Mesenchymal stem cell (in vitro differentiated cells and primary cell): ENCODE results near the gene RPH3AL.

ENCODE experiments used
- DNase-seq: peaks from one replicate; pipeline ENCODE4 v3.0.0-alpha.2; 2013
- H2AFZ ChIP-seq: one replicate; pipeline ENCODE4 v1.6.1; 2013; ENCODE audit warnings: low read depth, mild to moderate bottlenecking, control low read depth, inconsistent platforms, low read length, moderate library complexity
- H2AK5ac ChIP-seq: 2 replicates; pipeline ENCODE4 v1.6.1; 2013; ENCODE audit warnings: low read length, moderate library complexity, mild to moderate bottlenecking, inconsistent platforms; ENCODE audit not compliant: severe bottlenecking
- H2BK120ac ChIP-seq: one replicate; pipeline ENCODE4 v1.6.1; 2013; ENCODE audit warnings: low read depth, mild to moderate bottlenecking, inconsistent platforms, low read length, moderate library complexity
- H2BK12ac ChIP-seq, 2 experiments: one replicate each; pipeline ENCODE4 v1.6.1; 2013; ENCODE audit warnings: inconsistent platforms in 2 of 2, low read length in 2 of 2, mild to moderate bottlenecking in 2 of 2, moderate library complexity in 2 of 2, control low read depth in 1 of 2
- H2BK15ac ChIP-seq: one replicate; pipeline ENCODE4 v1.6.1; 2013; ENCODE audit warnings: mild to moderate bottlenecking, low read depth, inconsistent platforms; ENCODE audit not compliant: poor library complexity, severe bottlenecking
- H2BK5ac ChIP-seq: 2 replicates; pipeline ENCODE4 v1.6.1; 2013; ENCODE audit warnings: low read depth, mild to moderate bottlenecking, low read length, control low read depth, inconsistent platforms; ENCODE audit not compliant: poor library complexity, severe bottlenecking
- H3K14ac ChIP-seq, 2 experiments: one replicate each; pipeline ENCODE4 v1.6.1; 2013; ENCODE audit warnings: inconsistent platforms in 2 of 2, low read length in 2 of 2, control low read depth in 1 of 2, mild to moderate bottlenecking in 1 of 2, moderate library complexity in 1 of 2
- H3K18ac ChIP-seq, 2 experiments: one replicate each; pipeline ENCODE4 v1.6.1; 2013; ENCODE audit warnings: inconsistent platforms in 2 of 2, low read length in 2 of 2, control low read depth in 1 of 2, low read depth in 1 of 2, mild to moderate bottlenecking in 1 of 2
- H3K23ac ChIP-seq, 2 experiments: one replicate each; pipeline ENCODE4 v1.6.1; 2013; ENCODE audit warnings: inconsistent platforms in 2 of 2, low read length in 2 of 2, mild to moderate bottlenecking in 2 of 2, moderate library complexity in 2 of 2, control low read depth in 1 of 2
- H3K27ac ChIP-seq: 2 replicates; pipeline ENCODE4 v1.5.1; 2013; ENCODE audit warnings: mild to moderate bottlenecking, moderate library complexity, low read length, control low read depth, inconsistent platforms; ENCODE audit not compliant: poor library complexity, severe bottlenecking
- H3K27me3 ChIP-seq, 2 experiments: 2 replicates each; pipeline versions ENCODE4 v1.6.1 to v1.7.0; 2013; ENCODE audit warnings: low read length in 2 of 2, mild to moderate bottlenecking in 2 of 2, moderate library complexity in 2 of 2, control low read depth in 1 of 2, inconsistent platforms in 1 of 2; ENCODE audit not compliant: control insufficient read depth in 1 of 2, insufficient read depth in 1 of 2
- H3K36me3 ChIP-seq, 2 experiments: 2 replicates each; pipeline versions ENCODE4 v1.6.1 to v1.7.0; 2013; ENCODE audit warnings: low read length in 2 of 2, control low read depth in 1 of 2, inconsistent platforms in 1 of 2, low read depth in 1 of 2, mild to moderate bottlenecking in 1 of 2; ENCODE audit not compliant: insufficient read depth in 2 of 2, control insufficient read depth in 1 of 2
- H3K4ac ChIP-seq, 2 experiments: one replicate each; pipeline ENCODE4 v1.6.1; 2013; ENCODE audit warnings: inconsistent platforms in 2 of 2, low read length in 2 of 2, mild to moderate bottlenecking in 2 of 2, moderate library complexity in 2 of 2, control low read depth in 1 of 2, low read depth in 1 of 2
- H3K4me1 ChIP-seq: 2 replicates; pipeline ENCODE4 v1.6.1; 2013; ENCODE audit warnings: low read depth, low read length, control low read depth; ENCODE audit not compliant: control insufficient read depth, insufficient read depth
- H3K4me2 ChIP-seq: 2 replicates; pipeline ENCODE4 v1.6.1; 2013; ENCODE audit warnings: low read length, mild to moderate bottlenecking, inconsistent platforms; ENCODE audit not compliant: poor library complexity, severe bottlenecking
- H3K4me3 ChIP-seq, 2 experiments: 2 replicates each; pipeline versions ENCODE4 v1.5.1 to v1.7.0; 2013; ENCODE audit warnings: low read length in 2 of 2, mild to moderate bottlenecking in 2 of 2, control low read depth in 1 of 2, low read depth in 1 of 2; ENCODE audit not compliant: insufficient read depth in 1 of 2
- H3K79me1 ChIP-seq: replicated peaks from 2 replicates; pipeline ENCODE4 v1.6.1; 2013; ENCODE audit warnings: mild to moderate bottlenecking, control low read depth, low read length, inconsistent platforms; ENCODE audit not compliant: poor library complexity, severe bottlenecking
- H3K9ac ChIP-seq: 2 replicates; pipeline ENCODE4 v1.7.0; 2013; ENCODE audit warnings: mild to moderate bottlenecking, low read length, moderate library complexity
- H3K9me3 ChIP-seq: 2 replicates; pipeline ENCODE4 v1.7.0; 2013; ENCODE audit warnings: mild to moderate bottlenecking, low read length; ENCODE audit not compliant: control insufficient read depth
- H4K8ac ChIP-seq: one replicate; pipeline ENCODE4 v1.6.1; 2013; ENCODE audit warnings: inconsistent platforms, mild to moderate bottlenecking, low read length, moderate library complexity
- H4K91ac ChIP-seq: one replicate; pipeline ENCODE4 v1.6.1; 2013; ENCODE audit warnings: mild to moderate bottlenecking, low read length, inconsistent platforms
- WGBS: methylation state at CpG from one replicate; pipeline ENCODE4 v1.1.7; 2013; ENCODE audit warnings: mixed read lengths; 5-methylcytosine and 5-hydroxymethylcytosine counted together

RPH3AL gene

DNA sequence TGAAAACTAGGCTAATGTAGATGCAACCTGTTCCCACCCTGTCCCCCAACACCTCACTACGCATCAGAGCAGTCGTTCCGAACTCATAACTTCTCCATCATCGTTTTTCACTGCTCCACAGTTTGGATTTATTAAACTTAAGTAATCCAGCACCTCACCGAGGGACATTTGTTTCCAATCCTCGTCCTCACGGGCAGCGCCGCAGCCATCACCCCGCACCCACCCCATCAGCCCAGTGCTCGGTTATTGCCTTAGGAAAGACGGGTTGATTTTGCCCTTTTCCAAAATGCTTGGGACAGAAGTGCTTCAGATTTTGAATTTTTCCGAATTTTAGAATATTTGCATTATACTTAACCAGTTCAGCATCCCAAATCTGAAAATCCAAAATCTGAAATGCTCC, 100.2 kb downstream of the RPH3AL start:
- no peak overlapping the region for H3K4me2 ChIP-seq
- no peak overlapping the region for H3K23ac ChIP-seq
- no peak overlapping the region for H2BK120ac ChIP-seq
- H3K27me3 ChIP-seq: peaks cover 0 to 5% of the 10 kb centered on the region in 2 experiments
- no peak for DNase-seq
- no peak overlapping the region for H4K91ac ChIP-seq
- H3K79me1 ChIP-seq: no peaks in the 10 kb centered on the region
- no peak overlapping the region for H2BK5ac ChIP-seq
- no peak overlapping the region for H3K9ac ChIP-seq
- H2AK5ac ChIP-seq: no peak overlapping the region
- H2AFZ ChIP-seq: no peak overlapping the region
- WGBS: 81% methylated on average over 12 of the region's 13 CpGs
- H2BK15ac ChIP-seq: no peak overlapping the region
- H3K27ac ChIP-seq: no peak overlapping the region
- H4K8ac ChIP-seq: no peak overlapping the region
- no peak overlapping the region for H2BK12ac ChIP-seq
- no peak overlapping the region for H3K4me3 ChIP-seq
- H3K9me3 ChIP-seq: no peaks in the 10 kb centered on the region
- no peak overlapping the region for H3K14ac ChIP-seq
- H3K36me3 ChIP-seq: peaks cover 0 to 5% of the 10 kb centered on the region in 2 experiments
- H3K18ac ChIP-seq: no peak overlapping the region
- no peak overlapping the region for H3K4ac ChIP-seq
- no peaks in the 10 kb centered on the region for H3K4me1 ChIP-seq

DNA sequence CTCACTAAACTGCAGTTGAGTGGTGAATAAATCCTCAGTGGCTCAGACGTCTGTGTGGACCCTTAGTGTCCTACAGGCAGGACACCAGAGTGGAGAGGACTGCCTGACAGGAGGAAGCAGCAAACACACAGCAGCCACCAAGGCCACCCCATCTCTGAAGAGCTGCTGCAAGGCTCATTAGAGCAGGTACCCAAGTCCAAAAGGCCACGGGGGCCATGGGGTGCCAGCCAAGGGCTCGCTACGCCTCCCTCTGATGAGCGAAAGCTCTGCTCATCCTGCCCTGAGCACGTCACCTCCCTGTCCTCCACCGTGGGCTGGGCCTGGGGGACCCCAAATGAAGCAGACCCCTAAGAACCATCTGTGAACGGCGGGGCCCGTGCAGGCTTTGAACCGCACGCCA, 101.1 kb downstream of the RPH3AL start:
- Histone ChIP-seq H2BK120ac (no peak overlapping the region), H3K4me2 (no peak overlapping the region), H3K14ac (no peak overlapping the region), H3K18ac (no peak overlapping the region), H3K36me3 (peaks cover 0 to 8% of the 10 kb centered on the region in 2 experiments), H2BK5ac (no peak overlapping the region), H3K79me1 (no peaks in the 10 kb centered on the region), H4K8ac (no peak overlapping the region), H3K9me3 (no peaks in the 10 kb centered on the region), H3K4me3 (no peak overlapping the region), H3K4me1 (no peaks in the 10 kb centered on the region), H4K91ac (no peak overlapping the region), H3K9ac (no peak overlapping the region), H2AFZ (no peak overlapping the region), H2AK5ac (no peak overlapping the region), H3K27me3 (peaks cover 0 to 6% of the 10 kb centered on the region in 2 experiments), H3K4ac (no peak overlapping the region), H2BK15ac (no peak overlapping the region), H3K27ac (no peak overlapping the region), H3K23ac (no peak overlapping the region), H2BK12ac (no peak overlapping the region)
- WGBS: 94% methylated on average over 11 of the region's 12 CpGs
- no peak for DNase-seq

DNA sequence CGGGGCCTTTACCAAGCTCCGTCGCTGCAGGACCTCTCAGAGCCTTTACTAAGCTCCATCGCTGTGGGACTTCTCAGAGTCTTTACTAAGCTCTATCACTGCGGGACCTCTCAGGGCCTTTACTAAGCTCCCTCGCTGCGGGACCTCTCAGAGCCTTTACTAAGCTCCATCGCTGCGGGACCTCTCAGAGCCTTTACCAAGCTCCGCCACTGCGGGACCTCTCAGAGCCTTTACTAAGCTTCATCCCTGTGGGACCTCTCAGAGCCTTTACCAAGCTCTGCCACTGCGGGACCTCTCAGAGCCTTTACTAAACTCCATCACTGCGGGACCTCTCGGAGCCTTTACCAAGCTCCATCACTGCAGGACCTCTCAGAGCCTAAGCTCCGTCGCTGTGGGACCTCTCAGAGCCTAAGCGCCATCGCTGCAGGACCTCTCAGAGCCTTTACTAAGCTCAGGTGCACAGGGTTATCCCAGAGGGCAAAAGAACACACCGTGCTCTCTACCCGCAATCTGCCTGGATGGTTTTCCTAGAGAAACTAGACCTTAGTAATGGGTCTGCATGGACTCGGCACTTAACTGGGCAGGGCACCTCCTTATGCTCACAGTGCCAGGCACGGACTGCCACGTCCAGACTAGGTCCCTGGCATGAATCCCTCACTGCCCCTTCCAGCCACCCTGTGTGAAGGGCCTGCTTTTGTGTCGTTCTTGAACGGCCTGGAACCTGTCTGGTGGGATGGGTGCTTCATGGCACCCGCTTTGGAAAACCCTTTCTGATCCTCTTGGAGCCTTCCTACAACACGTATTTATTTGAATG, 101.9 kb downstream of the RPH3AL start:
- Histone ChIP-seq H4K8ac (no peak overlapping the region), H3K4me3 (no peak overlapping the region), H3K4ac (no peak overlapping the region), H2AK5ac (no peak overlapping the region), H2AFZ (no peak overlapping the region), H2BK120ac (no peak overlapping the region), H3K23ac (no peak overlapping the region), H3K4me1 (no peaks in the 10 kb centered on the region), H3K18ac (no peak overlapping the region), H2BK12ac (no peak overlapping the region), H3K9me3 (no peaks in the 10 kb centered on the region), H3K79me1 (no peaks in the 10 kb centered on the region), H3K4me2 (no peak overlapping the region), H3K9ac (no peak overlapping the region), H3K14ac (no peak overlapping the region), H4K91ac (no peak overlapping the region), H2BK15ac (no peak overlapping the region), H3K36me3 (peaks cover 0 to 11% of the 10 kb centered on the region in 2 experiments), H2BK5ac (no peak overlapping the region), H3K27ac (no peak overlapping the region), H3K27me3 (peaks cover 0 to 6% of the 10 kb centered on the region in 2 experiments)
- WGBS: 92% methylated on average over 27 of the region's 27 CpGs
- no peak for DNase-seq

DNA sequence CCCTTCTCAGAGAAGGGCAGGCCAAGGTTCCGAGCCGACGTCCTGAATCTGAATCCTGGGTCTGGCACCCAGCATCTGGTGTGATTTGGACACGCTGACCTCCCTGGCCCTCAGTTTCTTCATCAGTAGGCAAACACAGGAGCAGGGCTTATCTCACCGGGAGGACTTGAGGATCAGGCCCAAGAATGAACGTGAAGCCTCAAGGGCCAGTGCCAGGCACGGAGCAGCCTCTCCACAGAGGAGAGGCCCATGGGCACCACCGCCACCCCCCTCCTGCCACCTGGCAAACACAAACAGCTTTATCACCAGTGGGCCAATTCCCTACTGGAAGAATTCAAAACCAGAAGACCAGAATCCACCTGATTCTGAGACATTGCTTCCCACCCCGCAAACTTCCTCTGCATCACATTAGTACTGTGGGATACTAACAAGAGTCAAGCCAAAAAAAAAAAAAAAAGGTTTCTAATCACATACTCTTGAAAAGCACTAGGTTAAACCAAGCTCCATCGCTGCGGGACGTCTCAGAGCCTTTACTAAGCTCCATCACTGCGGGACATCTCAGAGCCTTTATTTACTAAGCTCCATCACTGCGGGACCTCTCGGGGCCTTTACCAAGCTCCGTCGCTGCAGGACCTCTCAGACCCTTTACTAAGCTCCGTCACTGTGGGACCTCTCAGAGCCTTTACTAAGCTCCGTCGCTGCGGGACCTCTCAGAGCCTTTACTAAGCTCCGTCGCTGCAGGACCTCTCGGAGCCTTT, 103.2 kb downstream of the RPH3AL start:
- Histone ChIP-seq H3K79me1 (no peaks in the 10 kb centered on the region), H3K4me2 (no peak overlapping the region), H3K23ac (no peak overlapping the region), H2BK5ac (no peak overlapping the region), H3K18ac (no peak overlapping the region), H3K9me3 (no peaks in the 10 kb centered on the region), H2BK12ac (no peak overlapping the region), H3K14ac (no peak overlapping the region), H2BK15ac (no peak overlapping the region), H4K91ac (no peak overlapping the region), H2AFZ (no peak overlapping the region), H3K9ac (no peak overlapping the region), H3K27ac (no peak overlapping the region), H2AK5ac (no peak overlapping the region), H3K27me3 (peaks cover 0 to 6% of the 10 kb centered on the region in 2 experiments), H3K4me3 (no peak overlapping the region), H3K4me1 (peaks cover 2% of the 10 kb centered on the region), H2BK120ac (no peak overlapping the region), H3K4ac (no peak overlapping the region), H3K36me3 (peaks cover 0 to 22% of the 10 kb centered on the region in 2 experiments), H4K8ac (no peak overlapping the region)
- DNase-seq: no peak
- WGBS: 90% methylated on average over 24 of the region's 24 CpGs
